GM12875 (cell line): Measurements from ENCODE around the gene PRPH2.
A peak's percentile ranks its signal among the peaks of the same experiment; 100 is the strongest.
"Not testable (repeated sequence)": the region's sequence is repeated elsewhere in the genome, so short reads cannot be mapped to it uniquely, and the experiment has no call there.

ENCODE experiments used
- H3K4me3 ChIP-seq: one replicate; pipeline ENCODE4 v1.5.1; 2011; ENCODE audit warnings: low read depth, low read length, control low read depth
- TF ChIP-seq, protein P1 (sequence below): IDR thresholded peaks from 2 replicates; pipeline ENCODE4 v1.5.1; 2011; ENCODE audit warnings: low read depth, mild to moderate bottlenecking, control low read depth, inconsistent platforms, low read length, moderate library complexity, borderline replicate concordance; ENCODE audit not compliant: insufficient read depth

PRPH2 gene

DNA sequence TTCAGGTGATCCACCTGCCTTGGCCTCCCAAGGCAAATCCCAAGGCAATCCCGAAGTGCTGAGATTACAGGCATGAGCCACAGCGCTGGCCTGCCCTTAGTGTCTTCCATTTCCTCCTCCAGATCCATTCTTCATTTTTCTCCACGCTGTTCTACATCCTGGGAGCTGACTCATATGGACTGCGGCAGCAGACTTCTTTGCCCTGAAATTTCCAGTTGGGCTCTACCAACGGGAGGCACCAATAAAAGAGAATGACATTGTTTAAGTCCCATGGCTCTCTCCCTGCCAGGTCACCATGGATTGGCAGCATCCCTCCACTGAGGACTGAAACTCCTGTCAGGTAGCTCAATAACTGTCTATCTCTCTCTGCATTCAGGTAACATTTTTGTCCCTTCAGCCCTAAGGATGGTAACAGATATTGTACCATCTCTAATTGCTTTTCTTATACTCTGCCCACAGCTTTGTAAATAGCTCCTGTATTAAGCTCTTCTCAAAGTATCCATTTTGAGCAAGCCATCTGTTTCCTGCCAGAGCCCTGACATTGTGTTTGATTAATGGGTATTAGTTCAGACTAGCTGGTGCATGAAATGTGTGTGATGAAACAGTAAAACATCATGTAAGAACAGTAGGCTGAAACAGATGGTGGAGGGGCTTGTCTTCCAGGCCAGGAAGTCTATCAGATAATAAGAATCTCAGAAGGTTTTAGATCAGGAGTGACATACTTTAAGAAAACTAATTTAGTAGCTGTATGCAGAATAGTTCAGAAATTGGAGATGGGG, 19.9 kb upstream of the PRPH2 start:
- TF ChIP-seq, protein P1, sequence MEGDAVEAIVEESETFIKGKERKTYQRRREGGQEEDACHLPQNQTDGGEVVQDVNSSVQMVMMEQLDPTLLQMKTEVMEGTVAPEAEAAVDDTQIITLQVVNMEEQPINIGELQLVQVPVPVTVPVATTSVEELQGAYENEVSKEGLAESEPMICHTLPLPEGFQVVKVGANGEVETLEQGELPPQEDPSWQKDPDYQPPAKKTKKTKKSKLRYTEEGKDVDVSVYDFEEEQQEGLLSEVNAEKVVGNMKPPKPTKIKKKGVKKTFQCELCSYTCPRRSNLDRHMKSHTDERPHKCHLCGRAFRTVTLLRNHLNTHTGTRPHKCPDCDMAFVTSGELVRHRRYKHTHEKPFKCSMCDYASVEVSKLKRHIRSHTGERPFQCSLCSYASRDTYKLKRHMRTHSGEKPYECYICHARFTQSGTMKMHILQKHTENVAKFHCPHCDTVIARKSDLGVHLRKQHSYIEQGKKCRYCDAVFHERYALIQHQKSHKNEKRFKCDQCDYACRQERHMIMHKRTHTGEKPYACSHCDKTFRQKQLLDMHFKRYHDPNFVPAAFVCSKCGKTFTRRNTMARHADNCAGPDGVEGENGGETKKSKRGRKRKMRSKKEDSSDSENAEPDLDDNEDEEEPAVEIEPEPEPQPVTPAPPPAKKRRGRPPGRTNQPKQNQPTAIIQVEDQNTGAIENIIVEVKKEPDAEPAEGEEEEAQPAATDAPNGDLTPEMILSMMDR, result no peak
- H3K4me3 ChIP-seq, result no peak overlapping the region

DNA sequence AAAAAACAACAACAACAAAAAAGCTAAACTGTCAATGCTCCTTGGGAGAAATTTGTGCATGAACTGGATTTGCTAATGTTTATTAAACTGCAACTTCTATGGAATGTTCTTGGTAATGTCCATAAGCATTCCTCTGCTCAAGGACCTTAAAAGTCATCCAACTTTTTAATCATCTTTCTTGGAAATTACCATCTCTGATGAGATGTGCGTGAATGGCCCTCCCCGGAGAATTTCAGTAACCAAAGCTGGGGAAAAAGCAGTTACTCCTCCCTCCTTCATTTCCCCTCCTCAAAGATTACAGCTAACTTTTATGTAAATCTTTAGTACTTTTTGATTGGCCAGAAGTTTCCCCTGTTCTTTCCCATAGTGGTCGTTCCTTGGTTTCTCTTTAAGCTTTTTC, 18.3 kb upstream of the PRPH2 start:
- TF ChIP-seq, protein P1, result no peak
- H3K4me3 ChIP-seq, result no peak overlapping the region

DNA sequence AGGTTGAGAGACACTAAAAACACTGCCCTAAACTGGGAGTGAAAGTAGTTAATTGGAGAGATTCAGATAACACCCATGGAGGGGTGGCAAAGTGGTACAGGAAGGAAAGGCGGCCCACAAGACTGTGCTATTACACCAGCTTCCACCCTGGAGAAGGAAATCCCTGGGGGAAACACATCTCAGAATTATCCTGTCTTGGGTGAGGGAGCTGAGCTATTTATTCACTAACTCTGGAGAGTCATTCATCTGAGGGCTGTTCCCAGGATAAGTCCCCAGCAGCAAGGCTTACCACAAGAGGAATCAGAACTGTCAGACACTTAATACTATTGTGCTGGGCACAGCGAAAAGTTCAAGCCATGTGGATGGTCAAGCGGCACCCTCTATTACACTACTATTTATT, 13.6 kb upstream of the PRPH2 start:
- TF ChIP-seq, protein P1, result no peak
- no peak overlapping the region for H3K4me3 ChIP-seq

DNA sequence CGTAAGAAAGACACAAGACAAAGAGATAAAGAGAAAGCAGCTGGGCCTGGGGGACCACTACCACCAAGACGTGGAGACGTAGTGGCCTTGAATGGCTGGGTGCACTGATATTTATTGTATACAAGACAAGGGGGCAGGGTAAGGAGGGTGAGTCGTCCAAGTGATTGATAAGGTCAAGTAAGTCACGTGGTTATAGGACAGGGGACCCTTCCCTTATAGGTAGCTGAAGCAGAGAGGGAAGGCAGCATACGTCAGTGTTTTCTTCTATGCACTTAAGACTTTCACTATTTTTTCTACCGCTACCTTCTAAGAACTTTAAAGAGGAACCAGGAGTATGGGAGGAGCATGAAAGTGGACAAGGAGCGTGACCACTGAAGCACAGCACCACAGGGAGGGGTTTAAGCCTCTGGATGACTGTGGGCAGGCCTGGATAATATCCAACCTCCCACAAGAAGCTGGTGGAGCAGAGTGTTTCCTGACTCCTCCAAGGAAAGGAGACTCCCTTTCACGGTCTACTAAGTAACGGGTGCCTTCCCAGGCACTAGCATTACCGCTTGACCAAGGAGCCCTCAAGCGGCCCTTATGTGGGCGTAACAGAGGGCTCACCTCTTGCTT, 11.6 kb upstream of the PRPH2 start:
- not testable (repeated sequence) for H3K4me3 ChIP-seq

DNA sequence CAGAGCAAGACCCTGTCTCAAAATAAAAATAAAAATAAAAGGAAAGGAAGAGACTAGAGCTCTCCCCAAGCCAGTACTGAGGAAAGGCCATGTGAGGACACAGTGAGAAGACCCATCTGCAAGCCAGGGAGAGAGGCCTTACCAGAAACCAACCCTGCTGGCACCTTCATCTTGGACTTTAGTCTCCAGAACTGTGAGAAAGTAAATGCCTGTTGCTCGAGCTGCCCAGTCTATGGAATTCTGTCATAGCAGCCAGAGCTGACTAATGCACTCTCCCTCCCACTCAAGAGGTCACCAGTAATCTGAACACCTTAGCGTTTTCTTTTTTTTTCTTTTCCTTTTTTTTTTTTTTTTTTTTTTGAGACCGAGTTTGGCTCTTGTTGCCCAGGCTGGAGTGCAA, 7.3 kb upstream of the PRPH2 start:
- TF ChIP-seq, protein P1, result no peak
- no peak overlapping the region for H3K4me3 ChIP-seq

DNA sequence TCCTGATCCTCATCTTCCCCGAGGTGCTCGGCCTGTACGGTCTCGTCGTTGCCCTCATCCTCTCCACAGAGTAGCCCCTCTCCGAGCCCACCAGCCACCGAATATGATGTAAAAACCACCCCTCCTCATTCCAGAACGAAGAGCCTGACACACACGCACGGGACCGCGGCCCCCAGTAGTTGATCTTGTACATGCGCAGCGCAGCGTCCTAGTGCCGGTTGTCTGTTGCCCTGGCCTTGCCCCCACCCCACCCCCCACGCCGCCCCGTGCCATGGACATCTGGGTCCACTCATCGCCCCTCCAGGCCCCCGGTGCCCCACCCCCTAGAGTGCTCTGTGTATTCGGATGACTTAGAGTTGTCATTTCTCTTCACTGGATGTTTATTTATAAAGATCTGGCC, 5.2 kb upstream of the PRPH2 start:
- no peak overlapping the region for H3K4me3 ChIP-seq
- TF ChIP-seq, protein P1, result no peak

DNA sequence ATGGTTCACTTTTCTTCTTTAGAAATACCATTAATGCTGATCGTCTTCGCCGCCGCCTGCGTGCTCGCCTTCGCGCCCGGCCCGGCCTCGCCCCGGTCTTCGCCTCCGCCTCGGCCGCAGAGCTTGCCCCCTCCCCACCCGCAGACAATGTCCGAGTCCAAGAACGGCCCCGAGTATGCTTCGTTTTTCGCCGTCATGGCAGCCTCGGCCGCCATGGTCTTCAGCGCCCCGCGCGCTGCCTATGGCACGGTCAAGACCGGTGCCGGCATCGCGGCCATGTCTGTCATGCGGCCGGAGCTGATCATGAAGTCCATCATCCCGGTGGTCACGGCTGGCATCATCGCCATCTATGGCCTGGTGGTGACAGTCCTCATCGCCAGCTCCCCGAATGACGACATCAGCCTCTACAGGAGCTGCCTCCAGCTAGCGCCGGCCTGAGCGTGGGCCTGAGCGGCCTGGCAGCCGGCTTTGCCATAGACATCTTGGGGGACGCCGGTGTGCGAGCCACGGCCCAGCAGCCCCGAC, 4.8 kb upstream of the PRPH2 start:
- TF ChIP-seq, protein P1, result no peak
- H3K4me3 ChIP-seq, result peak overlapping the region; percentile 10
